NCI-H524 treated with DMSO at 0.1 percent for 48 hours (cell line): ENCODE results near the gene PDCD1.
A peak's percentile ranks its signal among the peaks of the same experiment; 100 is the strongest.

ENCODE experiments used
- DNase-seq: peaks from one replicate; lab custom pipeline; 2025; lab: John Stamatoyannopoulos, UW

PDCD1 gene

GRCh38 chr2:241895712-241896641 is 37.3 kb upstream of the PDCD1 start:
- DNase-seq, result no peak

- no peak for DNase-seq
Measured at GRCh38 chr2:241895427-241895711, 36.7 kb upstream of the PDCD1 start.

GRCh38 chr2:241894681-241895426 is 36.2 kb upstream of the PDCD1 start:
- no peak for DNase-seq

- DNase-seq, result no peak
Measured at GRCh38 chr2:241894056-241894641, 35.5 kb upstream of the PDCD1 start.

GRCh38 chr2:241893265-241893664 is 34.6 kb upstream of the PDCD1 start:
- no peak for DNase-seq

- no peak for DNase-seq
Measured at GRCh38 chr2:241892299-241893137, 33.8 kb upstream of the PDCD1 start.

GRCh38 chr2:241891988-241892298 is 33.2 kb upstream of the PDCD1 start:
- no peak for DNase-seq

- DNase-seq, result no peak
Measured at GRCh38 chr2:241891315-241891987, 32.8 kb upstream of the PDCD1 start.

- no peak for DNase-seq
Measured at GRCh38 chr2:241890524-241891235, 32.0 kb upstream of the PDCD1 start.

GRCh38 chr2:241888641-241889040 is 29.9 kb upstream of the PDCD1 start:
- DNase-seq, result no peak

GRCh38 chr2:241887806-241888522 is 29.3 kb upstream of the PDCD1 start:
- no peak for DNase-seq

GRCh38 chr2:241886840-241887447 is 28.2 kb upstream of the PDCD1 start:
- DNase-seq, result no peak

- peak; percentile 54 for DNase-seq
Measured at GRCh38 chr2:241885946-241886643, 27.4 kb upstream of the PDCD1 start.

GRCh38 chr2:241885291-241885945 is 26.7 kb upstream of the PDCD1 start:
- peak; percentile 94 for DNase-seq

GRCh38 chr2:241884951-241885290 is 26.2 kb upstream of the PDCD1 start:
- DNase-seq, result no peak

GRCh38 chr2:241882091-241882625 is 23.5 kb upstream of the PDCD1 start:
- DNase-seq, result no peak

GRCh38 chr2:241880311-241881073 is 21.8 kb upstream of the PDCD1 start:
- DNase-seq, result no peak

GRCh38 chr2:241879326-241879725 is 20.6 kb upstream of the PDCD1 start:
- DNase-seq, result no peak
